Measurements from ENCODE around the gene LYST.
"Not testable (repeated sequence)": the region's sequence is repeated elsewhere in the genome, so short reads cannot be mapped to it uniquely, and the experiment has no call there.

The LYST gene

GRCh38 chr1:235628316-235629005 lies 238.2 kb downstream of the LYST start:
- no peak overlapping the region for H3K4me3 ChIP-seq (replicated peaks in 1 of 2; ENCODE audit: low read depth in 2 of 2, low read length in 2 of 2)
- no peak for DNase-seq (ENCODE audit: low read depth in 2 of 2)
- TF ChIP-seq CTCF (IDR thresholded peaks at IDR 0.05; ENCODE audit: low read depth, low read length) = no peak

DNA sequence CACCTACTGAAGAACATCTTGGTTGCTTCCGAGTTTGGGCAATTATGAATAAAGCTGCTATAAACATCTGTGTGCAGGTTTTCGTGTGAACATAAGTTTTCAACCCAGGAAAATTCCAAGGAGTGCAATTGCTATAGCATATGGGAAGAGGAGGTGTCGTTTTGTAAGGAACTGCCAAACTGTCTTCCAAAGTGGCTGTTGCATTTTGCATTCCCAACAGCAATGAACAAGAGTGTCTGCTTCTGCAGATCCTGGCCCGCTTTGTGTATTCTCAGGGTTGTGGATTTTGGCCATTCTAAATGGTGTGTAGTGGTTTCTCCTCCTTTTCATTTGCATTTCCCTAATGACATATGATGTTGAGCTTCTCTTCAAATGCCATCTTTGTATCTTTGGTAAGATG lies 240.9 kb downstream of the LYST start:
- H3K4me3 ChIP-seq (replicated peaks in 1 of 2; ENCODE audit: low read depth in 2 of 2, low read length in 2 of 2) = no peak overlapping the region
- no peak for DNase-seq (ENCODE audit: low read depth in 2 of 2)
- TF ChIP-seq CTCF (IDR thresholded peaks at IDR 0.05; ENCODE audit: low read depth, low read length) = no peak

DNA sequence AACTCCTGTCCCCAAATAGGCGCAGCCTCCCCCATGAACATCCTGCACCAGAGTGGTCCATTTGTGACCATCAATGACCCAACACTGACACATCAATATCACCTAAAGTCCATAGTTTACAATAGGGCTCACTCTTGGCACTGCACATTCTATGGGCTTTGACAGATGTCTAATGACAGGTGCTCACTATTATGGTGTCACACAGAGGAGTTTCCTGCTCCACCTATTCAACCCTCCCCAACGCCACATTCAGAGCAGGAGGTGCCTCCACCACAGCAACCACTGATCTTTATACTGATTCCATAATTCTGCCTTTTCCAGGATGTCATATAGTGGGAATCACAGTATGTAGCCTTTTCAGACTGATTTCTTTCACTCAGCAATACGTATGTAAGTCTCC lies 241.4 kb downstream of the LYST start:
- DNase-seq (ENCODE audit: low read depth in 2 of 2) = no peak
- no peak for TF ChIP-seq CTCF (IDR thresholded peaks at IDR 0.05; ENCODE audit: low read depth, low read length)
- no peak overlapping the region for H3K4me3 ChIP-seq (replicated peaks in 1 of 2; ENCODE audit: low read depth in 2 of 2, low read length in 2 of 2)

- peak; percentile 58 to 80 for DNase-seq (ENCODE audit: low read depth in 2 of 2)
- TF ChIP-seq CTCF (IDR thresholded peaks at IDR 0.05; ENCODE audit: low read depth, low read length) = no peak
Observed at GRCh38 chr1:235624721-235625333, 241.9 kb downstream of the LYST start.

DNA sequence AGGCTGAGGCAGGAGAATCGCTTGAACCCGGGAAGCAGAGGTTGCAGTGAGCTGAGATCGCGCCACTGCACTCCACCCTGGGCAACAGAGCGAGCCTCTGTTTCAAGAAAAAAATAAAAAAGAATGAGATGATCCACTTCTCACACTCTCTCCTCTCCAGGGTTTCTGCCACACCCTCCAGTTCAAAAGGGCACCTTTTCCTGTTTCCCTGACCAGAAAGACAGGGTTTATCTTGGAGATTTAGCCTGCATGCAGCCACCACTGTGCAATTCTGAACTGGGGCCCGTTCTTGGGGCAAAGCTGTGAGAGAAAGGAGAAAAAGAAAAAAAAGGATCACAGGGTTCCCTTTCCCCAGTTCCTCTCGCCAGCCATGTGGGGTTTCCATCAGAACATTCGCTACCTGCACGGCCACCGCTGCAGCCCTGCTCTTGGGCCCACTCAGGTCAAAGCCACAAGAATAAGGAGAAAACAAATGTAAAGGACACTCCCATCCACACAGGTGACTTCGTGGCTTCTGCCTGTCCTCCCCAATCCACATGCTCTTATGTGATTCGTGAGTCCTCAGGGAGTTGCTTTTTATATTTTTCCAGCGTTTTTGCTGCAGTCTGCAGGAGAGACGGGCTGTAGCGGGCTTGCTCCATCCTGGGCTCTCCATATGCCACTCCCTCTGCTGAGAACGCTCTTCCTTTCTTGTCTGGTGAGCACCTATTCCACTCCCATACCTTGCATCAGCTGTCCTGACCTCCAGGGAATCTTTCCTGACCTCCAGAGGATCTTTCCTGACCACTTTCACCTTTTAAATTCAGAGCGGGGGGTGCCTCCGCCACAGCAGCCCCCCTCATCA lies 243.5 kb downstream of the LYST start:
- no peak for DNase-seq (ENCODE audit: low read depth in 2 of 2)
- no peak for TF ChIP-seq CTCF (IDR thresholded peaks at IDR 0.05; ENCODE audit: low read depth, low read length)
- H3K4me3 ChIP-seq (replicated peaks in 1 of 2; ENCODE audit: low read depth in 2 of 2, low read length in 2 of 2) = no peak overlapping the region

More at GRCh38 chr1:235624721-235625333, 241.9 kb downstream of the LYST start:
- no peak overlapping the region for H3K4me3 ChIP-seq (replicated peaks in 1 of 2; ENCODE audit: low read depth in 2 of 2, low read length in 2 of 2)

- not testable (repeated sequence) for H3K4me3 ChIP-seq (replicated peaks in 1 of 2; ENCODE audit: low read depth in 2 of 2, low read length in 2 of 2)
- peak in 1 of 2 donors; percentile 12 for DNase-seq (ENCODE audit: low read depth in 2 of 2)
Observed at GRCh38 chr1:235619149-235619548, 247.6 kb downstream of the LYST start.

DNA sequence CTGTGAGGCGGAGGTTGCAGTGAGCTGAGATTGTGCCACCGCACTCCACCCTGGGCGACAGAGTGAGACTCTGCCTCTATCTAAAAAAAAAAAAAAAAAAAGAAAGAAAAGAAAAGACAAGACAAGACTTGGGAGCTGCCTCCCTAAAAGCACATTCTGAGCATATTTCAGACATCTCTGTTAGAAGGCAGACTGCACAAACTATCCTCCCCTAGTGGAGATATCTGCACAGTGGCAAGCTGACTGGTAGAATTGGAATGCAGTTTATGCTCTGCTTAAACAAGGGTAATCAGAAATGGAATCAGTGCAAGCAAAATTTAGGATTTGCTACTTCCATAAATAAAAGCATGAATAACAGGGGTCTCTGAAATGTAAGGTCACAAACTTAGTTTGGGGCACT lies 248.9 kb downstream of the LYST start:
- peak; percentile 59 for TF ChIP-seq CTCF (IDR thresholded peaks at IDR 0.05; ENCODE audit: low read depth, low read length)
- H3K4me3 ChIP-seq (replicated peaks in 1 of 2; ENCODE audit: low read depth in 2 of 2, low read length in 2 of 2) = no peak overlapping the region
- peak; percentile 63 to 70 for DNase-seq (ENCODE audit: low read depth in 2 of 2)
